ENCODE results near the gene MIPOL1.
A peak's percentile ranks its signal among the peaks of the same experiment; 100 is the strongest.

The MIPOL1 gene

GRCh38 chr14:37588956-37589714, 391.4 kb downstream of the MIPOL1 start:
- no peak overlapping the region for H3K4me3 Mint-ChIP-seq
- H3K27ac Mint-ChIP-seq: no peak overlapping the region
- peaks cover 92% of the 10 kb centered on the region for H3K27me3 Mint-ChIP-seq
- peaks cover 15% of the 10 kb centered on the region for H3K4me1 Mint-ChIP-seq
- no peak for DNase-seq
- no peak for ATAC-seq
- H3K9me3 Mint-ChIP-seq: peaks cover 18 to 22% of the 10 kb centered on the region in 2 donors

- peaks cover 92% of the 10 kb centered on the region for H3K27me3 Mint-ChIP-seq
- H3K9me3 Mint-ChIP-seq: peaks cover 18 to 22% of the 10 kb centered on the region in 2 donors
- ATAC-seq (no peak), DNase-seq (no peak)
- peaks cover 21% of the 10 kb centered on the region for H3K4me1 Mint-ChIP-seq
- H3K27ac Mint-ChIP-seq: no peak overlapping the region
- no peak overlapping the region for H3K4me3 Mint-ChIP-seq
Measured at GRCh38 chr14:37589715-37590427, 392.1 kb downstream of the MIPOL1 start.

GRCh38 chr14:37590428-37591139, 392.8 kb downstream of the MIPOL1 start:
- ATAC-seq: no peak
- H3K4me3 Mint-ChIP-seq: no peak overlapping the region
- peaks cover 18 to 22% of the 10 kb centered on the region in 2 donors for H3K9me3 Mint-ChIP-seq
- H3K27me3 Mint-ChIP-seq: peaks cover 90% of the 10 kb centered on the region
- H3K27ac Mint-ChIP-seq: peak overlapping the region in 1 of 2 donors; percentile 37
- DNase-seq: no peak
- H3K4me1 Mint-ChIP-seq: peaks cover 26% of the 10 kb centered on the region

GRCh38 chr14:37591311-37591940, 393.7 kb downstream of the MIPOL1 start:
- peak overlapping the region in 1 of 2 donors; percentile 37 for H3K27ac Mint-ChIP-seq
- ATAC-seq (no peak), DNase-seq (no peak)
- H3K9me3 Mint-ChIP-seq: peaks cover 15 to 18% of the 10 kb centered on the region in 2 donors
- peaks cover 90% of the 10 kb centered on the region for H3K27me3 Mint-ChIP-seq
- H3K4me1 Mint-ChIP-seq: peaks cover 34% of the 10 kb centered on the region
- H3K4me3 Mint-ChIP-seq: peak overlapping the region in 1 of 2 donors; percentile 49

GRCh38 chr14:37591941-37592481, 394.3 kb downstream of the MIPOL1 start:
- H3K9me3 Mint-ChIP-seq: peaks cover 15 to 18% of the 10 kb centered on the region in 2 donors
- H3K27me3 Mint-ChIP-seq: peaks cover 93% of the 10 kb centered on the region
- no peak overlapping the region for H3K4me3 Mint-ChIP-seq
- peaks cover 38% of the 10 kb centered on the region for H3K4me1 Mint-ChIP-seq
- H3K27ac Mint-ChIP-seq: no peak overlapping the region
- DNase-seq: no peak
- ATAC-seq: no peak

- Mint-ChIP-seq H3K4me1 (peaks cover 38% of the 10 kb centered on the region), H3K4me3 (peak overlapping the region in 1 of 2 donors; percentile 15), H3K27ac (no peak overlapping the region), H3K9me3 (peaks cover 15 to 18% of the 10 kb centered on the region in 2 donors), H3K27me3 (peaks cover 93% of the 10 kb centered on the region)
- ATAC-seq (no peak), DNase-seq (no peak)
Measured at GRCh38 chr14:37592482-37593408, 395.0 kb downstream of the MIPOL1 start.

GRCh38 chr14:37593511-37594237, 395.9 kb downstream of the MIPOL1 start:
- peak overlapping the region; percentile 70 to 84 for H3K4me3 Mint-ChIP-seq
- no peak for DNase-seq
- H3K27me3 Mint-ChIP-seq: peaks cover 93% of the 10 kb centered on the region
- no peak for ATAC-seq
- peaks cover 46% of the 10 kb centered on the region for H3K4me1 Mint-ChIP-seq
- H3K9me3 Mint-ChIP-seq: peaks cover 15 to 18% of the 10 kb centered on the region in 2 donors
- H3K27ac Mint-ChIP-seq: no peak overlapping the region

GRCh38 chr14:37594238-37594970, 396.7 kb downstream of the MIPOL1 start:
- Mint-ChIP-seq H3K27ac (peak overlapping the region in 1 of 2 donors; percentile 42), H3K9me3 (peaks cover 15 to 22% of the 10 kb centered on the region in 2 donors), H3K4me1 (peaks cover 54% of the 10 kb centered on the region), H3K4me3 (peak overlapping the region; percentile 81 to 84), H3K27me3 (peaks cover 93% of the 10 kb centered on the region)
- peak; percentile 1 for ATAC-seq
- DNase-seq: peak; percentile 50 to 64

GRCh38 chr14:37594971-37595808, 397.5 kb downstream of the MIPOL1 start, which contains the start of the genes FOXA1 and TTC6:
Gene FOXA1, minus strand, starts transcription at chr14:37595249. Its CDS starts 277 bp downstream, at chr14:37594972.
Gene TTC6, plus strand, starts transcription at chr14:37595629. Its CDS starts 26,436 bp downstream, at chr14:37622065.
- peaks cover 13 to 23% of the 10 kb centered on the region in 2 donors for H3K9me3 Mint-ChIP-seq
- ATAC-seq (peak; percentile 28), DNase-seq (no peak)
- peak within 1 kb of the TSS; percentile 89 to 93 for H3K27ac Mint-ChIP-seq
- peaks cover 61% of the 10 kb centered on the region for H3K4me1 Mint-ChIP-seq
- peak within 1 kb of the TSS; percentile 81 to 87 for H3K4me3 Mint-ChIP-seq
- H3K27me3 Mint-ChIP-seq: peaks cover 97% of the 10 kb centered on the region

GRCh38 chr14:37595809-37596621, 398.3 kb downstream of the MIPOL1 start:
- H3K4me3 Mint-ChIP-seq: peak overlapping the region; percentile 74 to 87
- H3K27ac Mint-ChIP-seq: peak overlapping the region; percentile 89 to 93
- ATAC-seq (peak; percentile 95), DNase-seq (peak; percentile 77 to 89)
- H3K9me3 Mint-ChIP-seq: peaks cover 13 to 22% of the 10 kb centered on the region in 2 donors
- H3K4me1 Mint-ChIP-seq: peaks cover 61% of the 10 kb centered on the region
- H3K27me3 Mint-ChIP-seq: peaks cover 98% of the 10 kb centered on the region

- no peak for DNase-seq
- Mint-ChIP-seq H3K9me3 (peaks cover 8 to 15% of the 10 kb centered on the region in 2 donors), H3K4me3 (peak overlapping the region in 1 of 2 donors; percentile 87), H3K27me3 (peaks cover 98% of the 10 kb centered on the region), H3K4me1 (peaks cover 57% of the 10 kb centered on the region), H3K27ac (no peak overlapping the region)
- no peak for ATAC-seq
Measured at GRCh38 chr14:37596790-37597472, 399.2 kb downstream of the MIPOL1 start.
